Parietal lobe (tissue), 1 donor: ENCODE results near the gene CTU1. TPM values are rescaled to one million over a fixed set of nuclear protein-coding genes. Genes with fewer than 3 reads are reported as not detected.

ENCODE experiments used
- total RNA-seq: library from RNA; depleted of rRNA; stranded (reverse); fragments of >200 nt; gene quantifications from one replicate; pipeline ENCODE4 v1.2.3, GENCODE V29; 2014

The CTU1 gene
- 6.6 TPM for total RNA-seq

DNA sequence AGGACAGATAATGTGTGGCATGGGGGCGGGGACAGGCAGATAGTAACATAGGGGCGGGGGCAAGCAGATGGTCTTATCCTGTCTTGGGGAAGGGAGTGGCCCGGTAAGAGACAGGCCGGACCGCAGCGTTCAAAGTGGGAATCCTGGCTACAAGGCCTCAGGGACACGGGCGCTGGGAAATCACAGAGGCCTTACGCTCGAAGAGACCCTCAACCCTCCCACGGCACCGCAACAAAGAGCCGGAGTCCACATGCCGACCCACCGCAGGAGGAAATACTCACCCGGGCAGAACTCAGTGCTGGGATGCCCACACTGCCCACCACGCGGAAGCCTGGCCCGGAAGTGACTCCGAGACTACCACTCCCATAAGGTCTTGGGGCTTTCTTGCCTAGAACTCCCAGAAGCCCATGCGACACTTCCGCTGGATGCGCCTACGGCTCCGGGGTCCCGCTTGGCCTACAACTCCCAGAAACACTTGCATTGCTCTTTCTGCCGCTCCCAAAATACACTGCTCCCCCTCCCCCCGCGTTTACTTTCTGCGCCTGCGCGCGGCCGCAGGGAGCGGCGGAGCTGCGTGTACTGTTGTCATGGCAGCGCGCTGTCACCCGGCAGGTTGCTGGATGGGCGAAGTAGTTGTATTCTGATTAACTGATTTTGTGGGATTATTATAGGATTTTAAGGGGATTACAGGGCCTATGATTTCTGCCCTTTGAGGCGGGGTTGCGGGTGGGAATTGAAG, at the start of gene CTU1:
Gene CTU1, minus strand, starts transcription at position 344 of the 739 bp plus-strand sequence. CDS start 3,840 bp downstream, outside the sequence.

DNA sequence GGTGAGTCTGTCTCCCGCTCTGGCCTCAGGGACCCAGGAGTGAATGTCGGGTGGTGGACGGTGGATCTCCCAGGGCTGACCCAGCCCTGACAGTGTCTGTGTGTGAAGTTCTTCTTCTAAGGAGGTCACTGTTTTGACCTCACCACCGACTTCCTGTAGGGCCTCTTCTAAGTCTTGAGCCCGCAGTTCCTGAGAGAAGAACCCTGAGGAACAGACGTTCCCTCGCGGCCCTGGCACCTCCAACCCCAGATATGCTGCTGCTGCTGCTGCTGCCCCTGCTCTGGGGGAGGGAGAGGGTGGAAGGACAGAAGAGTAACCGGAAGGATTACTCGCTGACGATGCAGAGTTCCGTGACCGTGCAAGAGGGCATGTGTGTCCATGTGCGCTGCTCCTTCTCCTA, 33.9 kb upstream of the CTU1 start, which contains the start of gene SIGLEC7:
Gene SIGLEC7, plus strand, starts transcription at position 183 of the 400 bp plus-strand sequence. Its CDS starts 69 bp downstream, at position 252.

DNA sequence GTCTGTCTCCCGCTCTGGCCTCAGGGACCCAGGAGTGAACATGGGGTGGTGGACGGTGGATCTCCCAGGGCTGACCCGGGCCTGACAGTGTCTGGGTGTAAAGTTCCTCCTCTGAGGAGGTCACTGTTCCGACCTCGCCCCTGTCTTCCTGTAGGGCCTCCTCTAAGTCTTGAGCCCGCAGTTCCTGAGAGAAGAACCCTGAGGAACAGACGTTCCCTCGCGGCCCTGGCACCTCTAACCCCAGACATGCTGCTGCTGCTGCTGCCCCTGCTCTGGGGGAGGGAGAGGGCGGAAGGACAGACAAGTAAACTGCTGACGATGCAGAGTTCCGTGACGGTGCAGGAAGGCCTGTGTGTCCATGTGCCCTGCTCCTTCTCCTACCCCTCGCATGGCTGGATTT, 16.5 kb upstream of the CTU1 start, which contains the start of gene SIGLEC9:
Gene SIGLEC9, plus strand, starts transcription at position 178 of the 400 bp plus-strand sequence. Its CDS starts 69 bp downstream, at position 247.

DNA sequence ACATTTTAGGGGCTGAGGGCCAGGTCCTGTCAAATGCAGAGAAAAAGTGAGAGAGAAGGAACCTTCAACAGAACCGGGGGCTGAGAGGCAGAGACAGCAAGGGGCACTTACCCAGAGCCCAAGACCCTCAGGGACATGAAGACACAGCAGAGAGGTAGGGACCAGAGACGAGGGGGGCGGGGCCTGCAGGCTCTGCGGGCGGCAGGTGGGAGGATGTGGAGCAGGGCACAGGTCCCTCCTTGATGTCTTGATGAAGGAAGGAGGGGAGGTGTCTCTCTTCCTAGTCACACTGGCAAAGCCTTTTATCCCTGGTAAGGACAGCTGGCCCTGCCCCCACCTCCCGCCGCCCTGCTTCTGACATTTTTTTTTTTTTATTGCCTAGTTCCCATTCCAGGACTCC, 25.6 kb downstream of the CTU1 start, which contains the start of gene KLK14:
Gene KLK14, minus strand, starts transcription at position 277 of the 400 bp plus-strand sequence. Its CDS starts 273 bp downstream, at position 4.

DNA sequence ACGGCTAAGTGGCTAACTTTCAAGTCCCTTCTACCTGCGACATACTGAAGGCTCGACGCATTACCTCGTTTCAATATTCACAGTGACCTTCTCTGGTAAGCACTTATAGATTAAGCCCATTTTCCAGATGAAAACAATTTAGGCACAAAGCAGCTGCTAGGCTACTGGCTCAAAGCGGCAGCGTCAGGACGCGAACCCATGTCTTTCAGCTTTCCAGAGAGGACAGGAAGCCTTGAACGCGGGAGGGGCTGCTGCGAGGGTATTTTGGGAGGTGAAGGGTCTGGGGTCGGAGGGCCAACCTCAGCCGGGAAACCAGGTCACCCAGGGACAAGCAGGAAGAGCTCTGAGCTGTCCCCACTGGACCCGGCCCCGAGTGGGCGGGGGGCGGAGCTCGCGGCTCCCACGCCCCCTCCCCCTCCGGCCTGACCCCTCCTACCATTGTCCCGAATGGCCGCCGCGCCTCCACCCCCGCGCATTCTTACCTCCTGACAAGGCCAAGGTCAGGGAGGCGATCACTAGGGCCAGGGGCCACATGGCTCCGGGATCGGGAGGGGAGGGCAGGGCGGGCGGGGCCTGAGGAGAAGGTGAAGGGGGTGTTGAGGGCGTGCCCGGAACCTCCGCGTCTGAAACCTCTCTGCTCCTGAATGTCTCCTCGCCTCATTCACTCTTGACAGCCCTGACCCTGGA, 43.5 kb downstream of the CTU1 start, which contains the start of gene KLK13:
Gene KLK13, minus strand, starts transcription at position 559 of the 687 bp plus-strand sequence. Its CDS starts 25 bp downstream, at position 534.

Other genes with a start within 250 kb of the CTU1 start
- gene KLK2, start 235.0 kb downstream of the CTU1 start, total RNA-seq = not detected
- gene KLK4, start 197.0 kb downstream of the CTU1 start, total RNA-seq = not detected
- not detected for gene KLK5, start 155.4 kb downstream of the CTU1 start, total RNA-seq
- gene KLK6, start 138.8 kb downstream of the CTU1 start, total RNA-seq = not detected
- not detected for gene KLK7, start 124.5 kb downstream of the CTU1 start, total RNA-seq
- gene KLK8, start 106.8 kb downstream of the CTU1 start, total RNA-seq = not detected
- not detected for gene KLK10, start 88.7 kb downstream of the CTU1 start, total RNA-seq
- not detected for gene KLK11, start 81.8 kb downstream of the CTU1 start, total RNA-seq
- gene KLK12, start 73.4 kb downstream of the CTU1 start, total RNA-seq = not detected
- gene KLK13, start 43.3 kb downstream of the CTU1 start, total RNA-seq = not detected
- 0.63 TPM for gene KLK14, start 25.5 kb downstream of the CTU1 start, total RNA-seq
- 0.31 TPM for gene SIGLEC9, start 16.5 kb upstream of the CTU1 start, total RNA-seq
- not detected for gene SIGLEC7, start 33.9 kb upstream of the CTU1 start, total RNA-seq
- 0.63 TPM for gene CD33, start 116.7 kb upstream of the CTU1 start, total RNA-seq
- gene SIGLECL1, start 142.7 kb upstream of the CTU1 start, total RNA-seq = not detected
- gene IGLON5, start 203.2 kb upstream of the CTU1 start, total RNA-seq = 7.8 TPM
- 0.63 TPM for gene VSIG10L, start 233.7 kb upstream of the CTU1 start, total RNA-seq